Effector CD8-positive, alpha-beta T cell (primary cell): ENCODE data around the gene TMEM89.

Source experiments
- DNase-seq: peaks from one replicate; lab custom pipeline; 2025; lab: John Stamatoyannopoulos, UW

The TMEM89 gene

DNA sequence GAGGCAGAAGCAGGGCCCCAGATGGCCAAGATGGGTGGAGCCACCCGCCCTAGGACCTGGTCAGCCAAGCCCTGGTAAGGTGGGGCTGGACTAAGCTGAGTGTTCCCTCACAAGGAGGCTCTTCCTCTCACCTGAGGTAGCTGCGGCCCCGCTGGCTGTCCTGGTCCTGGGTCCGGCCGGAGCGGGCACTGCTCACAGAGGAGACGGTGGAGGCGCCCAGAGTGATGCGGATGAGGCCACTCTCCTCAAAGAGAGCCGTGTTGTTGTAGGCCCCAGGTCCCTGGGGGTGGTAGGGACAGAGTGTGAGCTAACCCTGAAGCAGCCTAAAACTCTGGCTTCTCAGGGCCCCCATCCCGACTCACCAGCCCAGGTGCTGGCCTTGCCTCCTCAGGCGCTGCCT, 21.0 kb upstream of the TMEM89 start:
- DNase-seq, result no peak

GRCh38 chr3:48641396-48641795, 19.8 kb upstream of the TMEM89 start:
- DNase-seq, result no peak

GRCh38 chr3:48639944-48640606, 18.5 kb upstream of the TMEM89 start:
- no peak for DNase-seq

DNA sequence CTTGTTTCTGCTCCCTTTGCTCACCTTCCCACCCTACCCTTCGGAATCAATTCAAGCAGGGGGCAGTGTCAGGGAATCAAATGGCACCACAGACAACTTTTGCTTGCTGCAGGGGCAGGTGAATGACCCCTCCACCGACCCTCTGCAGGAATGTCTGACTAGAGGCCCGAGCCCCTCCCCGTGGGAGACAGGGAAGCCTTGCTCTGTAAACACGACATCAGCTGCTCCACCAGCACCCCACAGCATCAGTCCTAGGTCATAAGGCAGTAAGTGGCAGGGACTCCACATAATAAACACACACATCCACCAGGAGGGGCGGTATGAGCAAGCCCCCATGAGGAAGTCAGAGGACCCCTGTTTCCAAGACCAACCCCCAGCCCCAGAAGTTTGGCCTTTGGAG, 15.7 kb upstream of the TMEM89 start:
- DNase-seq, result no peak

DNA sequence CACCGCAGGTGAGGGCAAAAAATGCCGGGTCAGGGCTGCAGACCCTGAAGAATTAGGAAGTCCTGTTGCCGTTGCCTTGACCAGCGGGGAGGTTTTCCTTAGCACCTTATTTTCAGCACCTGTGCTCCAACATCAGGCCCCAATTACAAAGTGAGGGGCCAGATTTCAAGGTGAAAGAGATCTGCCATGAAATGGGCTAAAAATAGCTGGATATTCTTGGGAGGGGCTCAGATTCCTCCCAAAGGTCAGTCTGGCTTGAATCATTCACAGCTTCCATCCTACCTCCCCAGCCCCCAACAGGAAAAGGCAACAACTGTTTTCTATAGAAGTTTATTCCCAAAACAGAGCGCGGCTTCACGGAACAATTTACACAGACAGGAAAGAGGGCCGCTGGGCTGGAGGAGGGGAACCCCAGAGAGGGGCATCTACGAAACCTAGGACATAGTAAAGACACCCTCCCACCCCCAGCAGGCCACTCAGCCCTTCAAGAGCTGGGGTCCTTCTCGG, 14.6 kb upstream of the TMEM89 start:
- DNase-seq, result no peak

DNA sequence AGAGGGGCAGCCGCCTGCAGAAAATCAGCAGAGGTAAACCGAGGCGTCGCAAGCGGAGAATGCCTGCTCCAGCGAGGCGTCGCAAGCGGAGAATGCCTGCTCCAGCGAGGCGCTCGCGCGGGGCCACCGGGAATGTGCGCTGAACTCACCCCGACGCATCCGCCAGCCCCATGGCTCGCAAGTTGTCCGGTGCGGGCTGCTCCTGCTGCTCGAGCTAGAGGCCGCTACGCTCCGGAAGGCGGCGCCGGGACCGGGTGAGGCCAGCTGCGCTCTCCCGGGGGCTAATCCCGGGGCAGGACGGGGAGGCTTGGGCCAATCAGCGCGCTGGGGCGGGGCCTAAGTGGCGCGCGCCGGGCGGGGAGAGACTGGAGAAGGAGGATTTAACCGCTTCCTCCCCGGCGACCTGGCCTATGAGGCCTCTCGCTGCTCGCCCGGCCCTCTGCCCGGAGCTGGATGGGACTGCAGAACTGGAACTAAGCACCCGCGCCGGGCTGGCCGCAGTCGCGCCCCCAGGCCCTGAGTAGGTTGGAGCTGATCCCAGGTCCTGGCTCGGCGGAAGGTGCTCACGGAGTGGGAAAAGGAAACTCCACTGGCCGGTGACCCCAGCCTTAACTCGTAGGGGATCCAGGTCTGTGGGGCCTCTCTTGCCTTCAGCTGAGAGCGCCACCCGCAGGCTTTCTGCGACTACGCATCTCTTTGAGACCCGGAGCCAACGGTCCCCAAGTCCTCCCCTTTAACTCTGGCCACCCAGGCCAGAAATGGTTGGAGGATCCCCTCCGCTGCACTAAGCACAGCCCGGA, 13.9 kb upstream of the TMEM89 start, which contains the start of gene SLC26A6:
SLC26A6 (minus strand) TSS at position 240 of the 800 bp plus-strand sequence; CDS start at position 172, 68 bp downstream.
- peak; percentile 88 for DNase-seq

DNA sequence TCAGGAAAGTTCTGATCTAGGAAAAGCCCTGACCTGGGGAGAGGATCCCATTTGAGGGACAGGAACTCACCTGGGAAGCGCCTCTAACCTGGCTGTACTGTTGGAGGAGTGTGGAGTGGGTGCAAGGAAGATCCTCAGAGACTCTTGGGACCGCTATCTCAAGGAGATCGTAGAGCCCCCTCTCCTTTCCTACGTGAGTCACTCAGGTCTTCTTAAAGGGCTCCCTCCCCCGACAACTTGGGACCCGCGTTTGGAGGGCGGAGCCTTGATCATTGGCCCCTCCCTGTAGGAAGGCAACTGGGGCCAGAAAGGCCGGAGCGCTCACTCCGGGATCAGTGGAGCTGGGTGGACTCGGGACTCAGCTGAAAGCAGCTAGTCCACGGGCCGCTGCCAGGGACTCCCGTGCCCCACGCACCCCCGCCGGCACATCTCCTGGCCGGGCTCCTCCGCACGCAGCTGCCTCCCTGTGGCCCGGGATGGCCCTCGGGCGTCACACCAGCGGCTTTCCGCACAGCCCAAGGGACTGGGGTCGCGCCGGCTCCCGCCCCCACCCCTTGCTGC, 13.2 kb upstream of the TMEM89 start:
- DNase-seq, result peak; percentile 36

DNA sequence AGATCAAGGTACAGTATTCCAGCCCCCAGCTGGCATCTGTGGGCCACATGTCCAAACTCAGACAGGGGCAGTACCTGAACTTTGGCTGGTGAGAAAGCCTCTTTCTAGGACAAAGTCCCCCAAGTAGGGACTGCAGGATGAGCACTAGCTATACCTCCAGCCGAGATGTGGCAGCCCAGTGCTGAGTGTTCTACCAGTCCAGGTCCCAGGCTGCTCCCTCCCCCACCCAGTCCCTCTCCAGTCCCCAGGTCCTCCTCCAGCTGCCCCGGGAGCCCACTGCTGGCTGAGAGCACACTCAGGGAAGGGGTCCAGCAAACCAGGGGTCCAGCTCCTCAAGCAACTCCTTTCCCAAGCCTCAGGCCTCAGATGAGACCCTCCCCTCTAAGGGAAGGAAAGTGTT, 12.2 kb upstream of the TMEM89 start:
- no peak for DNase-seq

- no peak for DNase-seq
These were observed 11.7 kb upstream of the TMEM89 start for GRCh38 chr3:48633256-48633655.

DNA sequence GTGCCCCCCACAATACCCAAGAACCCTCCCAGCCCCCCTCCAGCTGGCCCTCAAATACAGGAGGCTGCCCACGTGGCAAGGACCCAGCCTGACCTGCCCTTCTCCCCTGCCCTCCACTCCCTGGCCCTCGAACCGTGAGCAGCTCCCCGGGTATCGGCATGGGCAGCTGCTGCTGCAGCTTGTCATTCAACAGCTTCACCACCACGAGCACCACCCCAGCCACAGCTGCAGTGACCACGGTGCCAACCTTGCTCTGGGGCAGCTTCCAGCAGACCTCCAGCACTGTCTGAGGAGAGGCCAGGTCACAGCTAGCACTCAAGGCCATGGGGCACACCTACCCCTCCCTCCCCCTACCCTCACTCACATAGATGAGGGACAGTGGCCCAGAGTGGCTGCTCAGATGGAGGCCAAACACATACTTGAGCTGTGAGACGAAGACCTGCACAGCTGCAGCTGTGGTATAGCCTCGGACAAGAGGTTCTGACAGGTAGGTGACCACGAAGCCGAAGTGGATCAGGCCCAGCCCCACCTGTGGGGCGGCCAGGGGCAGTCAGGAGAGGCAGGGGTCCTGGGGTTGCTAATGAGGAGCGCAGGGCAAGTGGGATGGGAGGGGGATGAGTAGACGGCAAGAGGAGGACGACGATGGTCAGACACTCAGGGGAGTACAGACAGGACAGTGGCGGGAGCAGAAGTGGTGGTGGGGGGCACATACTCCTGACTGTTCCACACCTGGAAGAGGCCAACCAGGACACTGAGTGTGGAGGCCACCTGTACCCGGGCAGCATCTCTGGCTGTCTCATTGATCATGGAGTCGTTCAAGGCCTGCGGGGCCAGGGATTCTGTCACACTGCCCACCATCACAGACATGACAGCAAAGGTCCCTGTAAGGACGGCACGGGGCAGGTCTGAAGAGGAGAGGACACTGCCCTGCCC, 10.2 kb upstream of the TMEM89 start:
- no peak for DNase-seq

- DNase-seq, result no peak
These were observed 9.3 kb upstream of the TMEM89 start for GRCh38 chr3:48630833-48631232.

DNA sequence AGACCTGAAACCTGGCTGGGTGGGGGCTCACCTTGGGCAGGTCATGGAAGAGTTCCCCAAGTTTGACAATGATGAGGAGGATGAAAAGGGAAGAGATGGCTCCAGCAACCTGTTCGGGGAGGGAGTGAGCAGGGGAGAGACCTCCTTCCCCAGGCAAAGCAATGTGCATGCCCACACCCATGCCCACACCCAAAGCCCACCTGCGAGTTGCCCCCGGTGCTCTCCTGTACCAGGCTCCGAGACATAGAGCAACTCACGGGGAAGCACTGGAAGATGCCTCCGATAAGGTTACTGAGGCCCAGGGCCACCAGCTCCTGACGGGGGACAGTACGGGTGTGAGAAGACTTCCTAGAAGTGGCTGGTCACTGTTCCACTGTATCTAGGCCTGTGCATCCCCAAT, 8.8 kb upstream of the TMEM89 start:
- no peak for DNase-seq

DNA sequence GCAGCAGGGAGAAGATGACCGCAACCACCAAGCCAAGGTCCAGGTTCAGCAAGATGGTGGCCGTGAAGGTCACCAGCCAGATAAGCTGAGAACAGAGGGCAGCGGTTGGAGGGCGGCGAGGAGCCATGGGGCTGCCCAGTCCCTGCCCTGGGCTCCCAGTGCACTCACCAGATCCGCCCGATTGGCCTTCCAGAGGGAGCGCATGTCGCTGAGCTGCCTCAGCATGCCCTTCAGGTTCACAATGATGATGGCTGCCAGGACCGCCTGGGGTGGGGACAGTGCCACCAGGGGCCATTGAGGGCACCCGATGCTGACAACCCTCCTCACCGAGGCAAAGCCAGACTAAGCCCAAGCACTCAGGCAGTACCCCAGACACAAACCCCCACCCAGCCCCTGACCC, 8.3 kb upstream of the TMEM89 start:
- no peak for DNase-seq

- DNase-seq, result no peak
These were observed 6.9 kb upstream of the TMEM89 start for GRCh38 chr3:48628277-48629017.

GRCh38 chr3:48625600-48625999, 4.0 kb upstream of the TMEM89 start:
- no peak for DNase-seq

DNA sequence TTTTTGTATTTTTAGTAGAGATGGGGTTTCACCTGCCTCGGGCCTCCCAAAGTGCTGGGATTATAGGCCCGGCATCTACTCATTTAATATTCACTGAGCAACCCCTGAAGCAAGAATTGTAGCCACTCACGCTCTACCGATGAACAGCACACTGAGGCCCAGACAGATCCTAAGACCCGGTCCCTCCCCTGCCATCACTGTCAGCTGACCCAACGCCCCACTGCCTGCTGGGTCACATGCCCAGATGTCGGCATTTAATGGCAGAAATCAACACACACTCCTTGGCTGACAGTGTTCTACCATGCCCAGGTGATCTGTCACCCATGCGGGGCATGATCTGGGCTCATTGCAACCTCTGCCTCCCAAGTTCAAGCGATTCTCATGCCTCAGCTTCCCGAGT, 3.2 kb upstream of the TMEM89 start:
- no peak for DNase-seq

- no peak for DNase-seq
These were observed 2.4 kb upstream of the TMEM89 start for GRCh38 chr3:48623851-48624547.

- DNase-seq, result no peak
These were observed 1.7 kb downstream of the TMEM89 start for GRCh38 chr3:48619541-48620524.

GRCh38 chr3:48617559-48617958, 4.0 kb downstream of the TMEM89 start:
- no peak for DNase-seq
